Activated CD8-positive, alpha-beta T cell treated with anti-CD3 and anti-CD28 coated beads for 36 hours (primary cell): Measurements from ENCODE around the gene ADD2. TPM values are rescaled to one million over a fixed set of nuclear protein-coding genes. Genes with fewer than 3 reads are reported as not detected.
A peak's percentile ranks its signal among the peaks of the same experiment; 100 is the strongest.

Source experiments
- ATAC-seq: fragments of 200-7000 bp; cut with Tn5 transposase; one replicate; pipeline ENCODE4 v1.10.0; 2021; ENCODE audit warnings: mild to moderate bottlenecking, moderate library complexity
- CTCF ChIA-PET: fragments of 350-600 bp; sonication (Branson Sonifier 250); formaldehyde crosslinking; loops from one replicate; lab custom pipeline; 2021; ENCODE audit warnings: antibody characterized with exemption; lab: Charles Lee
- POLR2A ChIA-PET: fragments of 350-600 bp; sonication (Branson Sonifier 250); formaldehyde crosslinking; loops from one replicate; lab custom pipeline; 2021; ENCODE audit warnings: antibody characterized with exemption; lab: Charles Lee
- DNase-seq: peaks from one replicate; pipeline ENCODE4 v3.0.0-alpha.2; 2020
- H3K27ac Mint-ChIP-seq: one replicate; pipeline ENCODE4 v1.8.0; 2021; ENCODE audit warnings: mild to moderate bottlenecking, mixed read lengths
- H3K27me3 Mint-ChIP-seq: one replicate; pipeline ENCODE4 v1.8.0; 2021; ENCODE audit warnings: mixed read lengths
- H3K36me3 Mint-ChIP-seq: one replicate; pipeline ENCODE4 v1.8.0; 2021; ENCODE audit warnings: low read depth, mixed read lengths
- H3K4me1 Mint-ChIP-seq: one replicate; pipeline ENCODE4 v1.8.0; 2021; ENCODE audit warnings: low read depth, mixed read lengths
- H3K4me3 Mint-ChIP-seq: one replicate; pipeline ENCODE4 v1.8.0; 2021; ENCODE audit warnings: mild to moderate bottlenecking, moderate library complexity, mixed read lengths
- H3K9me3 Mint-ChIP-seq: one replicate; pipeline ENCODE4 v1.8.0; 2021; ENCODE audit warnings: mixed read lengths
- CTCF ChIP-seq: fragments of 200-600 bp; IDR thresholded peaks from one replicate; pipeline ENCODE4 v1.8.0; 2022; ENCODE audit warnings: antibody characterized with exemption, mild to moderate bottlenecking
- intact Hi-C: fragments of 100-400 bp; cut with micrococcal nuclease; formaldehyde crosslinking; loops from one replicate; pipeline ENCODE4 v1.10.0; 2022
- total RNA-seq, 2 experiments: library from RNA; stranded (reverse); gene quantifications; one replicate each; pipeline ENCODE4 v1.2.3, GENCODE V29; 2021

The ADD2 gene
- total RNA-seq, 2 experiments from 2014 or later = 24.5 to 26.3 TPM

GRCh38 chr2:70768590-70769085 lies 638 bp upstream of the ADD2 start:
- ATAC-seq (no peak), DNase-seq (no peak)
- peak overlapping the region; percentile 63 for H3K4me3 Mint-ChIP-seq
- H3K36me3 Mint-ChIP-seq = no peaks in the 10 kb centered on the region
- POLR2A ChIA-PET = interaction anchor here (0.6 to 1.5 kb wide), 4 partner anchors 12 to 112 kb away, joined by 3 to 6 read pairs (median 4); no protein-coding TSS in a partner anchor
- H3K4me1 Mint-ChIP-seq = peaks cover 9% of the 10 kb centered on the region
- intact Hi-C loops = no loop called here
- H3K27me3 Mint-ChIP-seq = peaks cover 34% of the 10 kb centered on the region
- CTCF ChIA-PET = interaction anchor here (0.6 to 2.7 kb wide), 19 partner anchors 9 to 563 kb away, joined by 3 to 17 read pairs (median 4); partner anchors contain the start of genes FIGLA and ZNF638
- H3K27ac Mint-ChIP-seq = no peak overlapping the region
- no peak for TF ChIP-seq CTCF
- H3K9me3 Mint-ChIP-seq = no peaks in the 10 kb centered on the region

- intact Hi-C loops = no loop called here
- POLR2A ChIA-PET = interaction anchor here (0.9 to 1.4 kb wide), 2 partner anchors 13 to 32 kb away, joined by 3 to 4 read pairs; no protein-coding TSS in a partner anchor
- CTCF ChIA-PET = interaction anchor here (0.7 to 2.7 kb wide), 8 partner anchors 11 to 120 kb away, joined by 3 to 17 read pairs (median 6); no protein-coding TSS in a partner anchor
- TF ChIP-seq CTCF = no peak
- Mint-ChIP-seq H3K9me3 (no peaks in the 10 kb centered on the region), H3K4me1 (peaks cover 9% of the 10 kb centered on the region), H3K36me3 (no peaks in the 10 kb centered on the region), H3K4me3 (peak overlapping the region; percentile 85), H3K27ac (peak overlapping the region; percentile 57), H3K27me3 (peaks cover 29% of the 10 kb centered on the region)
- peak; percentile 35 for DNase-seq
- peak; percentile 25 for ATAC-seq
These were observed 811 bp downstream of the ADD2 start for GRCh38 chr2:70767079-70767698.

GRCh38 chr2:70766357-70767078 lies 1.5 kb downstream of the ADD2 start:
- Mint-ChIP-seq H3K4me1 (peaks cover 9% of the 10 kb centered on the region), H3K4me3 (peak overlapping the region; percentile 77), H3K27me3 (peaks cover 29% of the 10 kb centered on the region), H3K36me3 (no peaks in the 10 kb centered on the region), H3K9me3 (no peaks in the 10 kb centered on the region), H3K27ac (no peak overlapping the region)
- CTCF ChIA-PET = no interaction called here
- intact Hi-C loops = no loop called here
- no peak for DNase-seq
- no peak for ATAC-seq
- POLR2A ChIA-PET = no interaction called here
- TF ChIP-seq CTCF = no peak

GRCh38 chr2:70765507-70765906 lies 2.5 kb downstream of the ADD2 start:
- no peak for TF ChIP-seq CTCF
- POLR2A ChIA-PET = no interaction called here
- CTCF ChIA-PET = interaction anchor here (1.0 to 1.3 kb wide), 2 partner anchors 24 to 155 kb away, joined by 3 to 4 read pairs; partner anchors contain the start of gene FIGLA
- no peak overlapping the region for H3K4me3 Mint-ChIP-seq
- no peak for DNase-seq
- no peaks in the 10 kb centered on the region for H3K9me3 Mint-ChIP-seq
- H3K4me1 Mint-ChIP-seq = peaks cover 9% of the 10 kb centered on the region
- ATAC-seq = no peak
- H3K27ac Mint-ChIP-seq = no peak overlapping the region
- intact Hi-C loops = no loop called here
- H3K36me3 Mint-ChIP-seq = no peaks in the 10 kb centered on the region
- peaks cover 26% of the 10 kb centered on the region for H3K27me3 Mint-ChIP-seq
